ENCODE data around the gene PGS1.

The PGS1 gene

DNA sequence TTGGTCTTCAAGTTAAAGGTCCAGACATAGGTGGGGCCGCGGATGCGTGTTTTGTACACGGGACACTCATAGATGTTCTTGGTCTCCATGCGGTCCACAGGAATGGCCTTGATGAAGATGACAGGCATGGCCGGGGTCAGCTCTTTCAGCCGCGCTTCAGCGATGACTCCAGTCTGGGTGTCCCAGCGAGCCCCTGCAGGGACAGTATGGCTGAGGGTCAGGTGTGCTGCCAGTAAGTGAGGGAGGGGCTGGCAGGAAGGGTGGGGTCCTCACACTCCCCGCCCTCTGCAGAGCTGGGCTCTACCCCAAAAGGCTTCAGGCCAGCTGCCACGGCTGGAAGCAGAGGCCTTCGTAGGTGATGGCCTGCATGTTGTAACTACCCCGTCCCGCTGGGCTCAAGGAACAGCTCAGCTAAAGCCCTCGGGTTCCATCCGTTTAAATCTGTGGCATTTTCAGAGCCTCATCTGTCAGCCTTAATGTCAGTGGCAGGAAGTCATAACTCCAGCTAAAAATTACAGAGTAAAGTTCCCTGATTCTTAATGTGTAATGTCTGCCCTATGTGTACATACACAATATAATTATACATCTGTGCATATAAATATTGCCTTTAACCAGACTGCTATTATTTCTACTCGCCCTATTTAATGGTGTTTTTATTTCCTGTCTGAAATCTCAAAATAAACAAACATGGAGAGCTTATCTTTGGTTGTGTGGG, 45.7 kb downstream of the PGS1 start:
- no peak overlapping the region for H3K4me3 ChIP-seq (replicated peaks in 1 of 2; ENCODE audit: low read depth in 2 of 2, low read length in 2 of 2)
- no peak for DNase-seq (ENCODE audit: low read depth in 2 of 2)
- TF ChIP-seq, protein P1, sequence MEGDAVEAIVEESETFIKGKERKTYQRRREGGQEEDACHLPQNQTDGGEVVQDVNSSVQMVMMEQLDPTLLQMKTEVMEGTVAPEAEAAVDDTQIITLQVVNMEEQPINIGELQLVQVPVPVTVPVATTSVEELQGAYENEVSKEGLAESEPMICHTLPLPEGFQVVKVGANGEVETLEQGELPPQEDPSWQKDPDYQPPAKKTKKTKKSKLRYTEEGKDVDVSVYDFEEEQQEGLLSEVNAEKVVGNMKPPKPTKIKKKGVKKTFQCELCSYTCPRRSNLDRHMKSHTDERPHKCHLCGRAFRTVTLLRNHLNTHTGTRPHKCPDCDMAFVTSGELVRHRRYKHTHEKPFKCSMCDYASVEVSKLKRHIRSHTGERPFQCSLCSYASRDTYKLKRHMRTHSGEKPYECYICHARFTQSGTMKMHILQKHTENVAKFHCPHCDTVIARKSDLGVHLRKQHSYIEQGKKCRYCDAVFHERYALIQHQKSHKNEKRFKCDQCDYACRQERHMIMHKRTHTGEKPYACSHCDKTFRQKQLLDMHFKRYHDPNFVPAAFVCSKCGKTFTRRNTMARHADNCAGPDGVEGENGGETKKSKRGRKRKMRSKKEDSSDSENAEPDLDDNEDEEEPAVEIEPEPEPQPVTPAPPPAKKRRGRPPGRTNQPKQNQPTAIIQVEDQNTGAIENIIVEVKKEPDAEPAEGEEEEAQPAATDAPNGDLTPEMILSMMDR (IDR thresholded peaks at IDR 0.05; ENCODE audit: low read depth, low read length) = no peak

DNA sequence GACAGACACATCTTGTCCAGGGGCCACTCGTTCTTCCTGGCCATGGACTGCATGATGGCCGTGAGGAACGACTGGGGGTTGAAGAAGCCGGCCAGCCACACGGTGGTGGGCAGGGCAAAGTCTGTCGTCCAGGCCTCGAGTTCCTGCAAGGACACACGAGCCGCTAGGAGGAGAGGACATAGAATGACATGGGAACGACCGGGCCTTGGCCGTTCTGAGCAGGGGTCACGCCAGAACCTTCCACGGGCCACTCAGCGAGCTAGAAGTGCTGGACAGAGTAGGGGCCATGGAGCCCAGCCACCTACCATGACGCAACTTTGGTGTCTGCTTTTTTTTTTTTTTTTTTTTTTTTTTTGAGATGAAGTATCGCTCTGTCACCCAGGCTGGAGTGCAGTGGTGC, 47.0 kb downstream of the PGS1 start:
- no peak overlapping the region for H3K4me3 ChIP-seq (replicated peaks in 1 of 2; ENCODE audit: low read depth in 2 of 2, low read length in 2 of 2)
- DNase-seq (ENCODE audit: low read depth in 2 of 2) = no peak
- TF ChIP-seq, protein P1 (IDR thresholded peaks at IDR 0.05; ENCODE audit: low read depth, low read length) = no peak

DNA sequence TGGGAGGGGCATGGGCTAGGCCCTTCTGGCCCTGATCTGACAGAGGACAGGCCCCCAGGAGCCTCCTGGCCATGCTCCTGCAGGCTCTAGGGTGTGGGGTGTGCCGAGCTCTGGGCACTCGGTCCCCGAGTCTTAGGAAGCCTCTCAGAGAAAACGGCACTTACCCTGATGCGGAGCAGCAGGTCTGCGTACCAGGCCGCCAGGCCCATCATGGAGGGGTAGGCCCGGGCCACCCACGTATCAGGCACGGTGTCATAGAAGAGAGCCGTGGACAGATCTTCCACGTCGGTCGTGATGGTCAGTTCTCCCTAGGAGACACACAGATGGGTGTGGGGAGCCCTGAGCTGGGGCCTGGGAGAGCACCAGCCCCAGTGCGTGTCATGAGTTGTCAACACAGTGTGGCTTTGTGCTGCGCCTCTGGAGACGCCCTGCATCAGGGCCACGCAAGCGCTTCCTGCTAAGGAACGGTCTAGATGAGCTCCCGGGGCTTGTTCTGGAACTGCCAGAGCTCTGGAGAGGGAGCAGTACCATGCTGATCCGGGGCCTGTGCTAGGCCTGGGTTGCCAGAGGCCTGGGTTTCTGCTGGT, 47.9 kb downstream of the PGS1 start:
- DNase-seq (ENCODE audit: low read depth in 2 of 2) = no peak
- TF ChIP-seq, protein P1 (IDR thresholded peaks at IDR 0.05; ENCODE audit: low read depth, low read length) = no peak
- no peak overlapping the region for H3K4me3 ChIP-seq (replicated peaks in 1 of 2; ENCODE audit: low read depth in 2 of 2, low read length in 2 of 2)

DNA sequence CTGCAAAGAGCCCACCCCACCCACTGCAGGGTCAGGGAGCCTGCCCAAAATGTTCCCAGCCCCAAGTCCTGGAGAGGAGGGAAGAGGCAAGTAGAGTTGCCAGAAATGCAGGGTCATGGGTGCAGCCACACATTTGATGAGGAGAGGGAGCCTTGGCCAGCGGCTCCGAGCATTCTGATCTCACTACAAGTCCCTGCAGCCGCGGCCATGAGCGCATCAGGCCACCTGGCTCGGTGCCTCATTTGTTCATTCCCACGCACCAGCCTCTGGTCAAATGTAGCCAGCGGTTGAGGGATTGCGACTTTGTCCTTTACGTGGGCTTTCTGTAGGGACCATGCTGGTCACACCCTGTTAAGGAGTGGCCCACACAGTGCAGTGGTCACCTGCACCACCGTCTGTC, 48.7 kb downstream of the PGS1 start:
- TF ChIP-seq, protein P1 (IDR thresholded peaks at IDR 0.05; ENCODE audit: low read depth, low read length) = no peak
- no peak overlapping the region for H3K4me3 ChIP-seq (replicated peaks in 1 of 2; ENCODE audit: low read depth in 2 of 2, low read length in 2 of 2)
- DNase-seq (ENCODE audit: low read depth in 2 of 2) = no peak

DNA sequence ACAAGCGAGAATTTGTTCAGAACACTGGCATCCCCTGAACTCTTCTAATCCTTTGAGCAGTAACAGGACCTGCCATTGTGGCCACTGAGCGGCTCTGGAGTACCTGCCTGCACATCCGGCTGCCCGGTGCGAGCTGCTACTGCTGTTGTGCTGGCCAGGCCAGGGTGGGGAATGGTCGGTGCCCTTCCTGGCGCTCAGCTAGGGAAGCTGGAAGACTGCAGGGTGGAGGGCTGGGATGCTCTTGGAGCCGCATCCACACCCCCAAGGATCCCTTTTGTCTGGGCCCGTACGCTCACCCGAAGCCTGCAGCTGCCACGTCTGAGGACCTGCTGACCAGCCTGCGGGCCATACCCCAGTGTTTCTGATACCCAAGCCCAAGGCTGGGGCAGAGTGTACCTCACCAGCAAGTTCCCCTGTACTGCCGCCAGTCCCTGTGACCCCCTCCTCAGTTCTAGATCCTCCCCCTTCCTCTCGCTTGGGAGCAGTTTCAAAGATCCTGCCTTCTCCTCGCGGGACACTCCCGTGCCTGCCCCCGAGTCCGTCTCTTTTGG, 49.7 kb downstream of the PGS1 start:
- no peak overlapping the region for H3K4me3 ChIP-seq (replicated peaks in 1 of 2; ENCODE audit: low read depth in 2 of 2, low read length in 2 of 2)
- DNase-seq (ENCODE audit: low read depth in 2 of 2) = no peak
- TF ChIP-seq, protein P1 (IDR thresholded peaks at IDR 0.05; ENCODE audit: low read depth, low read length) = no peak

DNA sequence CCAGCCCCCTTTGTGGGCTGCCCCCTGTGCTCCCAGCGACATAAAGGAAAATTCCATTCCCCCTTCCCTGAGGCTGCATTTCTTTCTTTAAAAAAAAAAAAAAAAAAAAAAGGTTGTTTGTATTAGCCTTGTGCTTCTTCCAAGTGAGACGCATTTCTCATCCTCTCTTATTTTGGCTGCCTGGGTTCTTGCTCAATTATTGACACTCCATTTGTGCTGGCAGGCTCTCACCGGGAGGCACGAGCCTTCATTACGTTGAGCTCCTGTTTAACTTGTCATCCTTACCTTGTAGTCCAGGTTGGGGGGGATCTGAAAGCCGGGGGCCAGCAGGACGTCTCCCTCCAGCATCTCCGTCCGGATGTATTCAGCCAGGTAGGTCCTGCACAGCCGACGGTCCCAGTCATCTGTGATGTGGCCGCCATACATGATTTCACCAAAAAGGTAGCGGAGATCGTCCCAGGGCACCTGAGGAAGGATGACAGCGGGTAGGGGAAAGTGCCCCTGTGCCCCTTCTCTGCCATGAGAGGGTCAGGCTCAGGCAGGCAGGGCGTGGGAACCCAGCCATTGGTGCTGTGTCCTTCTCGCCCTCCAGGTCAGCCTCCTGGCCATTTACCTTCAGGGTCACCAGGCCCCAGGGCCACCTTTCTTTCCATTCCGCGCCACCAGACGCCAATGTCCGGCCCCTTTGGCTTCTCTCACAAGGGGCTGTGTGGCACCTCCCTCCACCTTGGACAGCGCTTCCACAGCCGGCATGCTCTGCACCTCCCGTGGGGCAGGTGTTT, 50.6 kb downstream of the PGS1 start:
- TF ChIP-seq, protein P1 (IDR thresholded peaks at IDR 0.05; ENCODE audit: low read depth, low read length) = no peak
- H3K4me3 ChIP-seq (replicated peaks in 1 of 2; ENCODE audit: low read depth in 2 of 2, low read length in 2 of 2) = no peak overlapping the region
- no peak for DNase-seq (ENCODE audit: low read depth in 2 of 2)
